ENCODE measurements around the gene BEST3. TPM values are rescaled to one million over a fixed set of nuclear protein-coding genes. Genes with fewer than 3 reads are reported as not detected.
"Not testable (repeated sequence)": the region's sequence is repeated elsewhere in the genome, so short reads cannot be mapped to it uniquely, and the experiment has no call there.

The BEST3 gene
- total RNA-seq, 2 donors from 2014 or later, result not detected

- ATAC-seq, result no peak
- no peak for DNase-seq
- intact Hi-C loops (cut with DNase I, micrococcal nuclease), result no loop called here
Observed at GRCh38 chr12:69616025-69616424, 83.1 kb downstream of the BEST3 start.

- intact Hi-C loops (cut with DNase I, micrococcal nuclease), result no loop called here
- ATAC-seq, result no peak
- DNase-seq, result no peak
Observed at GRCh38 chr12:69613351-69613750, 85.8 kb downstream of the BEST3 start.

- DNase-seq (no peak), ATAC-seq (no peak)
- intact Hi-C loops (cut with DNase I, micrococcal nuclease), result no loop called here
Observed at GRCh38 chr12:69610729-69611128, 88.4 kb downstream of the BEST3 start, which contains the start of gene LRRC10. Gene LRRC10, minus strand, starts transcription at chr12:69610907. Its CDS starts 69 bp downstream, at chr12:69610838.

GRCh38 chr12:69610126-69610525, 89.0 kb downstream of the BEST3 start:
- intact Hi-C loops (cut with DNase I, micrococcal nuclease), result no loop called here
- DNase-seq (no peak), ATAC-seq (no peak)

- no peak for ATAC-seq
- intact Hi-C loops (cut with DNase I, micrococcal nuclease), result no loop called here
- DNase-seq, result no peak
Observed at GRCh38 chr12:69608114-69608513, 91.0 kb downstream of the BEST3 start.

- ATAC-seq; DNase-seq; intact Hi-C loops (cut with DNase I, micrococcal nuclease): not testable (repeated sequence)
Observed at GRCh38 chr12:69604275-69604674, 94.8 kb downstream of the BEST3 start.

Other genes with a start within 250 kb of the BEST3 start
- gene FRS2, start 228.9 kb downstream of the BEST3 start, total RNA-seq, result 10 to 100 TPM; 25.8 TPM
- 100 to 1,000 TPM in 1 of 2 donors, 10 to 100 TPM in 1; 95.7 to 108 TPM for gene CCT2, start 113.8 kb downstream of the BEST3 start, total RNA-seq
- not detected for gene LRRC10, start 88.4 kb downstream of the BEST3 start, total RNA-seq
- 10 to 100 TPM; 37.3 to 45.1 TPM for gene RAB3IP, start 39.6 kb upstream of the BEST3 start, total RNA-seq
- 1 to 10 TPM; 1.0 to 1.3 TPM for gene MYRFL, start 125.9 kb upstream of the BEST3 start, total RNA-seq

Measured in left colon (tissue), 2 donors.